Stomach (tissue), 9 donors: ENCODE results near the gene SIGLEC11. TPM values are rescaled to one million over a fixed set of nuclear protein-coding genes. Genes with fewer than 3 reads are reported as not detected.
A peak's percentile ranks its signal among the peaks of the same experiment; 100 is the strongest.

ENCODE experiments used
- DNase-seq, 2 donors: peaks; one replicate each; pipeline versions ENCODE4 v3.0.0 to v3.0.0-alpha.2; 2013 to 2019
- H3K27ac ChIP-seq, 5 donors: fragments of 200-600 bp in 4 of 5; sonication (generic) in 4 of 5; one replicate each; pipeline ENCODE4 v1.5.1; 2013 to 2019; ENCODE audit warnings: mild to moderate bottlenecking in 1 of 5, moderate library complexity in 1 of 5
- H3K27me3 ChIP-seq, 3 donors: fragments of 200-600 bp; sonication (generic); one replicate each; pipeline ENCODE4 v1.5.1; 2017 to 2019; ENCODE audit warnings: mixed run types in 1 of 3
- H3K36me3 ChIP-seq, 4 donors: fragments of 200-600 bp; sonication (generic); 1 replicate in 3 of 4; 2 replicates in 1 of 4; pipeline ENCODE4 v1.5.1; 2016 to 2019
- H3K4me1 ChIP-seq, 4 donors: fragments of 200-600 bp; sonication (generic); one replicate each; pipeline ENCODE4 v1.5.1; 2016 to 2019
- H3K4me3 ChIP-seq, 4 donors: fragments of 200-600 bp; sonication (generic) in 3 of 4; one replicate each; pipeline ENCODE4 v1.5.1; 2016 to 2019; ENCODE audit warnings: mild to moderate bottlenecking in 1 of 4
- H3K9me3 ChIP-seq, 4 donors: fragments of 200-600 bp; sonication (generic); one replicate each; pipeline ENCODE4 v1.5.1; 2016 to 2019
- EP300 ChIP-seq: sonication (generic); formaldehyde crosslinking; IDR thresholded peaks from one replicate; pipeline ENCODE4 v1.6.1; 2017; ENCODE audit warnings: antibody characterized with exemption
- POLR2A ChIP-seq, 4 donors: fragments of 450-650 bp; IDR thresholded peaks; one replicate each; pipeline ENCODE4 v1.6.1; 2016; ENCODE audit warnings: antibody characterized with exemption in 4 of 4, control low read depth in 2 of 4, mild to moderate bottlenecking in 1 of 4, moderate library complexity in 1 of 4
- POLR2AphosphoS5 ChIP-seq, 3 donors: sonication (generic); formaldehyde crosslinking; IDR thresholded peaks; one replicate each; pipeline ENCODE4 v1.6.1; 2016; ENCODE audit warnings: antibody characterized with exemption in 3 of 3
- WGBS, 5 donors: extraction: QIAGEN DNeasy Blood & Tissue Kit in 3 of 5; methylation state at CpG; one replicate each; pipeline versions ENCODE4 v1.1.5 to v1.1.7; 2013 to 2018; 5-methylcytosine and 5-hydroxymethylcytosine counted together
- intact Hi-C: fragments of 100-400 bp; cut with DNase I; formaldehyde crosslinking; loops from one replicate; pipeline ENCODE4 v1.15.1; 2023; ENCODE audit warnings: low total_unique reads
- polyA plus RNA-seq, 3 donors: library from polyadenylated mRNA; stranded (reverse); fragments of 200-250 nt; gene quantifications; one replicate each; pipeline ENCODE4 v1.2.3, GENCODE V29; 2013
- total RNA-seq, 5 donors: library from RNA; depleted of rRNA; stranded (reverse); fragments of >200 nt; gene quantifications; one replicate each; pipeline versions ENCODE4 v1.1.0 to v1.2.3, GENCODE V29; 2014 to 2016
- TF ChIP-seq, protein P1 (sequence below), 7 experiments: fragments of 450-650 bp in 4 of 7; fragments of 200-600 bp in 3 of 7; sonication (generic) in 3 of 7; IDR thresholded peaks; one replicate each; pipeline ENCODE4 v1.5.1; 2016 to 2019; ENCODE audit warnings: antibody characterized with exemption in 7 of 7, control low read depth in 2 of 7, mild to moderate bottlenecking in 1 of 7
- donor health status: healthy with polysubstance abuse.
- donor health status: Bipolar disorder and iron deficiency.
- donor health status: healthy.

The SIGLEC11 gene
- total and polyA plus RNA-seq, 8 donors = 0.29 to 103 (median 34.6) TPM

DNA sequence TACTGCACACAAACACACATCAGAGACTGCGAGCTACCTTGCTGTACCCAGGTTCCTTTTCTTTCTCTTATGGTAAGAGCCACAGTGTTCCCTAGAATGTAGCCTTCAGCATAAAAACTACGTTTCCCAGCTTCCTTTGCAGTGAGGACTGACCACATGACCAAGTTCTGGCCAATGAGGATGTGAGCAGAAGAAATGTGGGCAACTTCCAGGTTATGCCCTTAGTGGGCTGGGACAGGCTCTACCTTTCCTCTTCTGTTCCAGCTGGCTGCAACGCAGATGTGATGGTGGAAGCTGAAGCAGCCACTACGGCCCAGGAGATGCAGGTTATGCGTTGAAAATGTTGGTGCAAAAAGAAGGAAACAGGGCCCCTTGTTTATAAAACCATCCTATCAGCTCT, 36.7 kb upstream of the SIGLEC11 start:
- intact Hi-C loops = no loop called here
- Histone ChIP-seq H3K27ac (no peak overlapping the region), H3K4me3 (no peak overlapping the region), H3K36me3 (peaks cover 59 to 100% (median 99%) of the 10 kb centered on the region in 4 donors), H3K27me3 (no peaks in the 10 kb centered on the region), H3K4me1 (peaks cover 0 to 2% (median under 1%) of the 10 kb centered on the region in 4 donors), H3K9me3 (no peaks in the 10 kb centered on the region)
- TF ChIP-seq EP300 (no peak), POLR2AphosphoS5 (IDR thresholded peaks at IDR 0.05) (no peak), POLR2A (IDR thresholded peaks at IDR 0.05) (no peak)
- TF ChIP-seq, protein P1, sequence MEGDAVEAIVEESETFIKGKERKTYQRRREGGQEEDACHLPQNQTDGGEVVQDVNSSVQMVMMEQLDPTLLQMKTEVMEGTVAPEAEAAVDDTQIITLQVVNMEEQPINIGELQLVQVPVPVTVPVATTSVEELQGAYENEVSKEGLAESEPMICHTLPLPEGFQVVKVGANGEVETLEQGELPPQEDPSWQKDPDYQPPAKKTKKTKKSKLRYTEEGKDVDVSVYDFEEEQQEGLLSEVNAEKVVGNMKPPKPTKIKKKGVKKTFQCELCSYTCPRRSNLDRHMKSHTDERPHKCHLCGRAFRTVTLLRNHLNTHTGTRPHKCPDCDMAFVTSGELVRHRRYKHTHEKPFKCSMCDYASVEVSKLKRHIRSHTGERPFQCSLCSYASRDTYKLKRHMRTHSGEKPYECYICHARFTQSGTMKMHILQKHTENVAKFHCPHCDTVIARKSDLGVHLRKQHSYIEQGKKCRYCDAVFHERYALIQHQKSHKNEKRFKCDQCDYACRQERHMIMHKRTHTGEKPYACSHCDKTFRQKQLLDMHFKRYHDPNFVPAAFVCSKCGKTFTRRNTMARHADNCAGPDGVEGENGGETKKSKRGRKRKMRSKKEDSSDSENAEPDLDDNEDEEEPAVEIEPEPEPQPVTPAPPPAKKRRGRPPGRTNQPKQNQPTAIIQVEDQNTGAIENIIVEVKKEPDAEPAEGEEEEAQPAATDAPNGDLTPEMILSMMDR (IDR thresholded peaks at IDR 0.05) = no peak
- 70 to 84% (median 78%) methylated on average over 5 of the region's 5 CpGs for WGBS, 5 donors
- peak in 1 of 2 donors; percentile 51 for DNase-seq

DNA sequence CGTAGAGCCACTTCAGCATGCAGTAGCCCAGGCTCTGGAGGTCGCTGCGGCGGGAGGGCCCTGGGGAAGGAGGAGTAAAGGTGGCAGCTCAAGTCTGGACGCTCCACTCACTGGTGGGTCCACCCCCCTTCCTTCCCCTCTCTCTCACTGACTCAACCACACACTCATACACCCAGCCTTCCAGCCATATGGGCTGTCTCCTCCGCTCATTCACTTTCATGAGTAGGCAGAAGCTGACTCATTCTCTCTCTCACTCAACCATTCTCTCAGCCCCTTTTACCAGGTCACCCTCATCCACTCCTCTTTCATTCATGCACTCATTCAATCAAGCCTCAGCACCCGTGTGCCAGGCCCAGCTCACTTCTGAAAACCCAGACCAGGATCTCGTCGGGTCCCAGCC, 27.5 kb upstream of the SIGLEC11 start:
- intact Hi-C loops = no loop called here
- Histone ChIP-seq H3K27ac (no peak overlapping the region), H3K4me3 (no peak overlapping the region), H3K9me3 (no peaks in the 10 kb centered on the region), H3K27me3 (no peaks in the 10 kb centered on the region), H3K36me3 (peaks cover 48 to 100% (median 94%) of the 10 kb centered on the region in 4 donors), H3K4me1 (no peaks in the 10 kb centered on the region)
- DNase-seq = no peak
- 90 to 96% (median 93%) methylated on average over 8 to 9 of the region's 9 CpGs for WGBS, 5 donors
- TF ChIP-seq POLR2AphosphoS5 (IDR thresholded peaks at IDR 0.05) (no peak), EP300 (no peak), POLR2A (IDR thresholded peaks at IDR 0.05) (no peak)
- TF ChIP-seq, protein P1 (IDR thresholded peaks at IDR 0.05) = no peak

DNA sequence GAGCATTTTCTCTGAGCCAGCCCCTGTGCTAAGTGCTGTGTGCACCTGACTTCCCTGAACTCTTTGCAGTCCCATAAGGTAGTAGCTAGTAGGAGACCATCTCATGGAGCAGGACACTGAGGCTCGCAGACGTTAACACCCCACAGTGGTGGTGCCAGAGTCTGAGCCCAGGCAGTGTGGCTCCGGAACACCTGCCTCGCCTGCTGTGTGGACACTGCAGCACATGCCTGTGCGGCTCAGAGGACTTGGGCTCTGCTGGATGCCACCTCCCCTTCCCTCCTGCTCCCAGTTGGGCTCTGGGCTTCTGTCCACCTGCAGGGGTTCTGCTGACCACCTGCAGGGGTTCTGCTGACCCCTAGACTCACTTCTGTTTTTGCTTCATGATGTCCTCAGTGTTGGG, 27.0 kb upstream of the SIGLEC11 start:
- Histone ChIP-seq H3K4me1 (no peaks in the 10 kb centered on the region), H3K27me3 (no peaks in the 10 kb centered on the region), H3K36me3 (peaks cover 48 to 100% (median 90%) of the 10 kb centered on the region in 4 donors), H3K4me3 (no peak overlapping the region), H3K27ac (no peak overlapping the region), H3K9me3 (no peaks in the 10 kb centered on the region)
- WGBS, 5 donors = 87 to 98% (median 97%) methylated on average over 5 of the region's 5 CpGs
- no peak for TF ChIP-seq POLR2AphosphoS5 (IDR thresholded peaks at IDR 0.05)
- no peak for TF ChIP-seq POLR2A (IDR thresholded peaks at IDR 0.05)
- TF ChIP-seq, protein P1 (IDR thresholded peaks at IDR 0.05) = no peak
- TF ChIP-seq EP300 = no peak
- DNase-seq = no peak
- intact Hi-C loops = no loop called here

DNA sequence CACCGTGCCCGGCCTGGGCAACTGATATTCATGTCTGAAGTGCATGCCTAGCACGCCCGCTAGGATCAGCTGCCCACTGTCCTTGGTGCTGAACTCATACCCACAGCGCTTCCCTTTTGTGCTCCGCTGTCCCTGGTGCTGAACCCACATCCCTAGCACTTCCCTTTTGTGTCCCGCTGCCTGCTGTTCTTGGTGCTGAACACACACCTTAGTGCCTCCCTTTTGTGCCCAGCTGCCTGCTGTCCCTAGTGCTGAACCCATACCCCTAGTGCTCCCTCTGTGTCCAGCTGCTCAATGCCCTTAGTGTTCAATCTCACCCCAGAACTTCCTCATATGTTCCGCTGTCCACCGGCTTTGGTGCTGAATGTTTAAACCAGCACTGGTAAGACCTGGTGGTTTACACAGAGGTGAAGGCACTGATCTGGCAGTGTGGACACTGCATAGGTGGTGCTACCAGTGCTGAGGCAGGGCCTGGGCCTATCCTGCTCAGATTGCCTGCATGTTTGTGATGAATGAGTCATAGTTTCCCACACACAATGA, 26.3 kb upstream of the SIGLEC11 start:
- Histone ChIP-seq H3K4me3 (no peak overlapping the region), H3K36me3 (peaks cover 48 to 94% (median 86%) of the 10 kb centered on the region in 4 donors), H3K9me3 (no peaks in the 10 kb centered on the region), H3K4me1 (no peaks in the 10 kb centered on the region), H3K27me3 (no peaks in the 10 kb centered on the region), H3K27ac (no peak overlapping the region)
- WGBS, 5 donors = 11 to 24% (median 15%) methylated on average over 9 of the region's 9 CpGs
- TF ChIP-seq EP300 (no peak), POLR2A (IDR thresholded peaks at IDR 0.05) (no peak), POLR2AphosphoS5 (IDR thresholded peaks at IDR 0.05) (peak in 1 of 3 donors; percentile 61)
- TF ChIP-seq, protein P1 (IDR thresholded peaks at IDR 0.05) = peak in 1 of 7 experiments; percentile 19
- peak; percentile 84 to 96 for DNase-seq
- intact Hi-C loops = no loop called here
